Smooth muscle cell (in vitro differentiated cells): ENCODE data around the gene CPS1. TPM values are rescaled to one million over a fixed set of nuclear protein-coding genes. Genes with fewer than 3 reads are reported as not detected.
A peak's percentile ranks its signal among the peaks of the same experiment; 100 is the strongest.

Experiments used
- DNase-seq: peaks from one replicate; lab custom pipeline; 2025; ENCODE audit not compliant: unreplicated experiment; lab: John Stamatoyannopoulos, UW
- H2AFZ ChIP-seq: fragments of 200-600 bp; sonication (generic); 2 replicates; pipeline ENCODE4 v1.6.0; 2016; ENCODE audit warnings: antibody characterized with exemption, low read depth, mild to moderate bottlenecking
- H3F3A ChIP-seq: fragments of 200-600 bp; sonication (generic); 2 replicates; pipeline ENCODE4 v1.6.0; 2017; ENCODE audit warnings: antibody characterized with exemption, low read depth
- H3K27ac ChIP-seq: fragments of 200-600 bp; sonication (generic); 2 replicates; pipeline ENCODE4 v1.5.1; 2016; ENCODE audit warnings: low read depth, mild to moderate bottlenecking
- H3K27me3 ChIP-seq: fragments of 200-600 bp; sonication (generic); 2 replicates; pipeline ENCODE4 v1.6.1; 2016; ENCODE audit warnings: low read depth, mild to moderate bottlenecking
- H3K36me3 ChIP-seq: fragments of 200-600 bp; sonication (generic); 2 replicates; pipeline ENCODE4 v1.5.1; 2016; ENCODE audit warnings: low read depth
- H3K4me1 ChIP-seq: fragments of 200-600 bp; sonication (generic); 2 replicates; pipeline ENCODE4 v1.5.1; 2016; ENCODE audit warnings: low read depth
- H3K4me2 ChIP-seq: fragments of 200-600 bp; sonication (generic); 2 replicates; pipeline ENCODE4 v1.6.0; 2016; ENCODE audit warnings: mild to moderate bottlenecking
- H3K4me3 ChIP-seq: fragments of 200-600 bp; sonication (generic); 2 replicates; pipeline ENCODE4 v1.5.1; 2016; ENCODE audit warnings: mild to moderate bottlenecking
- H3K79me2 ChIP-seq: fragments of 200-600 bp; sonication (generic); 2 replicates; pipeline ENCODE4 v1.6.0; 2016; ENCODE audit warnings: low read depth, mild to moderate bottlenecking
- H3K9ac ChIP-seq: fragments of 200-600 bp; sonication (generic); 2 replicates; pipeline ENCODE4 v1.6.0; 2016; ENCODE audit warnings: low read depth
- H3K9me3 ChIP-seq: fragments of 200-600 bp; sonication (generic); replicated peaks from 2 replicates; pipeline ENCODE4 v1.5.1; 2016; ENCODE audit warnings: low read depth
- H4K20me1 ChIP-seq: fragments of 200-600 bp; sonication (generic); 2 replicates; pipeline ENCODE4 v1.6.0; 2016; ENCODE audit warnings: low read depth
- CTCF ChIP-seq: fragments of 200-600 bp; sonication (generic); IDR thresholded peaks from 2 replicates; pipeline ENCODE4 v1.5.1; 2017; ENCODE audit warnings: borderline replicate concordance, mild to moderate bottlenecking, antibody characterized with exemption; ENCODE audit not compliant: insufficient read depth, poor library complexity, severe bottlenecking
- WGBS: methylation state at CpG from one replicate; pipeline ENCODE4 v1.1.7; 2016; ENCODE audit warnings: low lambda C conversion rate; 5-methylcytosine and 5-hydroxymethylcytosine counted together
- polyA plus RNA-seq: library from polyadenylated mRNA; unstranded; fragments of >200 nt; fragmentation: Nextera tagmentation; extraction: Ambion mirVana; gene quantifications from 2 replicates; pipeline ENCODE4 v1.2.1, GENCODE V29; 2016
- total RNA-seq: library from RNA; depleted of rRNA; stranded (reverse); fragments of >200 nt; gene quantifications from 2 replicates; pipeline ENCODE4 v1.2.3, GENCODE V29; 2014

CPS1 gene
- total and polyA plus RNA-seq, 2 experiments from 2014 or later, result 0.63 to 8.3 TPM

GRCh38 chr2:210611466-210611865, 55.1 kb downstream of the CPS1 start:
- DNase-seq, result no peak
- Histone ChIP-seq H3K27me3 (no peaks in the 10 kb centered on the region), H3K4me1 (no peaks in the 10 kb centered on the region), H4K20me1 (no peaks in the 10 kb centered on the region), H3K79me2 (no peaks in the 10 kb centered on the region), H3K36me3 (no peaks in the 10 kb centered on the region), H3K27ac (no peak overlapping the region), H3K9me3 (no peaks in the 10 kb centered on the region), H2AFZ (no peak overlapping the region), H3F3A (no peaks in the 10 kb centered on the region), H3K9ac (no peak overlapping the region), H3K4me3 (no peak overlapping the region), H3K4me2 (no peak overlapping the region)
- 89% methylated on average over 2 of the region's 2 CpGs for WGBS
- TF ChIP-seq CTCF, result no peak

GRCh38 chr2:210616074-210616473, 59.7 kb downstream of the CPS1 start:
- Histone ChIP-seq H3K79me2 (no peaks in the 10 kb centered on the region), H3K36me3 (no peaks in the 10 kb centered on the region), H3K4me1 (no peaks in the 10 kb centered on the region), H3F3A (no peaks in the 10 kb centered on the region), H3K4me2 (no peak overlapping the region), H3K27me3 (no peaks in the 10 kb centered on the region), H3K9ac (no peak overlapping the region), H2AFZ (no peak overlapping the region), H3K27ac (no peak overlapping the region), H3K9me3 (no peaks in the 10 kb centered on the region), H3K4me3 (no peak overlapping the region), H4K20me1 (no peaks in the 10 kb centered on the region)
- no peak for DNase-seq
- 95% methylated on average over 2 of the region's 2 CpGs for WGBS
- TF ChIP-seq CTCF, result no peak

GRCh38 chr2:210617318-210617717, 60.9 kb downstream of the CPS1 start:
- Histone ChIP-seq H4K20me1 (no peaks in the 10 kb centered on the region), H3K9ac (no peak overlapping the region), H3K36me3 (no peaks in the 10 kb centered on the region), H3K4me1 (no peaks in the 10 kb centered on the region), H3K4me2 (no peak overlapping the region), H3K27ac (no peak overlapping the region), H3K9me3 (no peaks in the 10 kb centered on the region), H3K79me2 (no peaks in the 10 kb centered on the region), H3K27me3 (no peaks in the 10 kb centered on the region), H3F3A (no peaks in the 10 kb centered on the region), H3K4me3 (no peak overlapping the region), H2AFZ (no peak overlapping the region)
- no peak for DNase-seq
- 98% methylated on average over 1 of the region's 1 CpG for WGBS
- no peak for TF ChIP-seq CTCF

- no peaks in the 10 kb centered on the region for H3K36me3 ChIP-seq
- H3K4me2 ChIP-seq, result no peak overlapping the region
- no peaks in the 10 kb centered on the region for H3F3A ChIP-seq
- TF ChIP-seq CTCF, result peak; percentile 54
- no peaks in the 10 kb centered on the region for H3K4me1 ChIP-seq
- H3K79me2 ChIP-seq, result no peaks in the 10 kb centered on the region
- no peaks in the 10 kb centered on the region for H3K9me3 ChIP-seq
- 28% methylated on average over 3 of the region's 3 CpGs for WGBS
- no peak overlapping the region for H3K27ac ChIP-seq
- no peak overlapping the region for H3K9ac ChIP-seq
- H3K27me3 ChIP-seq, result no peaks in the 10 kb centered on the region
- no peaks in the 10 kb centered on the region for H4K20me1 ChIP-seq
- DNase-seq, result no peak
- H2AFZ ChIP-seq, result no peak overlapping the region
- H3K4me3 ChIP-seq, result no peak overlapping the region
Measured at GRCh38 chr2:210617732-210618330, 61.4 kb downstream of the CPS1 start.
